IPS-11a (cell line): Measurements from ENCODE around the gene RASGRF1.

ENCODE experiments used
- H3K4me3 ChIP-seq: one replicate; pipeline ENCODE4 v1.5.1; 2013; ENCODE audit warnings: low read depth, low read length, control low read depth

RASGRF1 gene

DNA sequence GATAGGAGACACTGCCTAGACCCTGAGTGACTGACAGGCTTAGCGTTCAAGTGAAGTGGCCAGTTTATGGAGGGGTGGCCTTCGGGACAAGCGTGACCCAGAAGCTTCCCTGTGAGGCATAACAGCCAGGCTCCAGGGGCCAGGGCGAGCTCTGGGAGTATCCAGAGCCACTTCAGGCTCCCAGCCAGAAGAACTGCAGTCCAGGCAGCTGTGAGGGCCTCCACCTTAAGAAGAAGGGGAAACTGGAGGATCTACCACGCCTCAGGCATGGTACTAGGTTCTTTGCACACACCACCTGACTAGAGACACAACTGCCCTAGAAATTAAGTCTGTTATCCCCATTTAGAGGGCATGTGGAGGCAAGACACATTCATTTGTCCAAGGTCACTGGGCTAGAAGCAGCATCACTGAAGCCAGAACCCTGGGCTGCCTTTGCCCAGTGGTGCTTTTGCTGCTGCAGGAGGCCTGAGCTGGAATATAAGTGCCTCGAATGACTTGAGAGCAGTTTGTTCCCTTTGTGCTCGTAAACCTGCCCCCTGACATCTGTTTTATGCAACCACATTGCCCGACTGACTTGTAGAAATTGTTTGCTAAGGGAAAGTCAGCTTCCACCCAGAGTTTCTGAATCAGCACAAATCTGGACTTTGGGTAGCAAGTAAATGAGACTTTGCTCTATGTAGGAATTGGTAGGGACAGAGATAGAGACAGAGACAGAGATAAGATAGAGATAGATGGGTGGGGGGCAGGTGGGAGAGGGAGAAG, 23.3 kb downstream of the RASGRF1 start:
- H3K4me3 ChIP-seq, result no peak overlapping the region

DNA sequence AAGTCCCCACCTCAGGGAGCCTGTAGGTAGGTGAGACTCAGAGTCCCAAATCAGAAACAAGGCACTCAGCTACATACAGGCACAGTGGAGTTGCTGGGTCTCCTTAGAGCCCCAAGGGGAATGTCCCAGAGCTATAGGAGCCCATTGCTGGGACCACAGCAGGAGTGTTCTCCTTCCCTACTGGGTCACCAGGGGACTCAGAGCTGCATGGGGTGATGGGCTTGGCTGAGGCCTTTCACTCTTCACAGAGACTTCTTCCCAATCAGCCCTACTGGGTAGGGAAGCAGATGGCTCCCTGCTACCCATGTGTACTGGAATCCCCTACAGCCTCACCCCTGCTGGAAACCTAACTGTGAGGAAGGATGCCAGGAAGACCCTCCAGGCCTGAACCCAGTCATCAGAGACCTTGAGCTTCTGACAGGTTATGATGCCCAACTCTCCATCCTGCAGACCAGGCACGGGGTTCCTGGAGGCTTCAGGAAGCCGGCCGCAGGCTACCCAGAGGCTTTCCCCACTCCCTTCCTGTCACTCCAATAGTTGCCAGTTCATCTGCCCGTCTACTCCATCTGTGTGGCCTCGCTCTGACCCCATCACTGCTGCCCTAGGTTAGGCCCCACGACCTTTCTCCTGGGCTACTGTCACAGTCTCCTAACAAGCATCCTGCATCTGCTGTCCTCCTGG, 24.0 kb downstream of the RASGRF1 start:
- H3K4me3 ChIP-seq, result no peak overlapping the region

DNA sequence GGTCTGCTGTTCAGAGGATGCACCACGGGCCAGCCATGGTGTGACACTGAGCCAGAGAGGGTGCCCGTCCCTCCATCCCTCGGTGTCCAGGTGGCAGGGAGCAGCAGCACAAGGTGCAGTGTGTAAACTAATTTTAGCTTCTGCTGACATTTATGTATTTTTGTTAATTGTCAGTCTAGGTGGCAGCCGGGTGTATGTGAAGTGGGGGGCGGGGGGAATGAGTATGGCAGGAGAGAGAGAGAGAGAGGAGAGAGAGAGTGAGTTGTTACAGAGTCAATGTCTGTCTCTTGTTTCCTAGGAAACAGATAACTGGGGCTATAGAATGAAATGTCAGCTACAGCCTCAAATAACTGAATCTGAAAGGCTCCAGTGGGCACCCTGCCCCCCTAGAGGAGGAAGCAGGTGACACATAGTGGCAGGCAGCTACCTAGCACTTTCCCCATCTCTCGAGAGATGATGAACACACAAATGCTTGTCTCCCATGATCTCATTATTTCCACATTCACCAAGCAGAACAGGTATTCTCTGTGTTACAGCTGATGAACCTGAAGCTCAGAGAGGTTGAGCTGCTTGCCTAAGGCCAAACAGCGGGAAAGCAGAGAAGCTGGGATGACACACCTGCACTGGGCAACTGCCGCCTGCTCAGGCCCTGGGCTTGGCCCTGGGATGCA, 24.7 kb downstream of the RASGRF1 start:
- no peak overlapping the region for H3K4me3 ChIP-seq

DNA sequence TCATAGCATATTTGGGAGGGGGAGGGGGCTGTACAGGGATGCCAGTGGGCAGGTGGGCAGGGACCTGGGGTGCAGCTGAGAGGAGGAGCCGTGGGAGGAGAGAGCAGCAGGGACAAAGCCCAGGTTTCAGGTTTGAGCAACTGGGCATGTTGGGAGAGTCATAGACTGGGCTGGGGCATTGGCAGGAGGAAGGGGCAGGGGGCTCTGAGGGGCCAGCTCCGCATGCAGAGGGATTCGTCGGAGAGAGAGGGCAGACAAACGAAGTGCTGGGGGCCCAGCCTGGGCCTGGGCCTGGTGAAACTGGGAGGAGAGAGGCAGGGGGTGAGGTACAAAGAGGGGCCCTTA, 25.2 kb downstream of the RASGRF1 start:
- H3K4me3 ChIP-seq, result no peak overlapping the region

DNA sequence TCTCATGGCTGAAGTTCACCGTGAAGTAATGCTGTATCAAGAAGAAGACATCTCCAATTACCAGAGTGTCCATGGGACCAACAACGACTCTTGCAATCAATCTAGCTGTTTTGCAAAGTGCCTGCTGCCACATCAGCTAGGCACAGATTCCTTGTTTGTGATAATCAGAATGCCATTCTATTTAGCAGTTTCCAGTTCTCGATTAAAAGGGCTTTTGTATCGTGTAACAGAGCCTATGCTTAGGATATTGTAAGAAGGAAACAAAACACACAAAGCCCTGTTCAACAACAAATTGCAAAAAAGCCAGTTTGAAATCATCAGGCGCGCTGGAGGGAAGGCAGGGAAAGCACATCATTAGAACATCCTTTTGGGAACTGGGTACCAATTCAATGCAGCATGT, 26.1 kb downstream of the RASGRF1 start:
- no peak overlapping the region for H3K4me3 ChIP-seq

DNA sequence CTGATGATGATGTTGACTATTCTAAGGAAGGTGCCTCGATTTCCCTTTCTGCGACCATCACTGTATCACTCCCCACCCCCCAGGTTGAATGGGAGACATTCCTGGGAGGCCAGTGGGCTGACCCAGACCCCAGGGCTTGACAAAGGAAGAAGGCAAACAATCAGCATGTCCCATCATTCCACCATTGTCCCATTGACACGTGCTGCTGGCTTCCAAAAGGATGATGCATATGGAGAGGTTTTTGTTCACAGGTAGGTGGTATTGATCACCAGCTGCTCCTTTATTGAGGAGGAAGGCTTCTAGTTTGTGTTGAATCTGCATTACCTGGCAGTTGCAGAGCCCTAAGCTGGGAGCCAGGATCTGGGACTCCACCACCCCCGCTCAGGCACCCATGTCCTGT, 30.4 kb downstream of the RASGRF1 start:
- H3K4me3 ChIP-seq, result no peak overlapping the region

DNA sequence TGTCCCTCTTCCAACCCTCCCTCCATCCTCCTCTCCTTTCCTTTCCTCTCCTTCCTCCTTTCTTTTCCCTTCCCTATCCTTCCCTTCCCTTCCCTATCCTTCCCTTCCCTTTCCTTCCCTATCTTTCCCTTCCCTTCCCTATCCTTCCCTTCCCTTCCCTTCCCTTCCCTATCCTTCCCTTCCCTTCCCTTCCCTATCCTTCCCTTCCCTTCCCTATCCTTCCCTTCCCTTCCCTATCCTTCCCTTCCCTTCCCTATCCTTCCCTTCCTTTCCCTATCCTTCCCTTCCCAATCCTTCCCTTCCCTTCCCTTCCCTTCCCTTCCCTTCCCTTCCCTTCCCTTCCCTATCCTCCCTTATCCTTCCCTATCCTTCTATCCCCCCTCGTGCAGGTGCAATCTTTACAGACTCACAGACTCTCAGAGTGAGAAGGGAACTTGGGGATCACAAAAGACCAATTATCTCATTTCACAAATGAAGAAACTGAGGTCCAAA, 31.5 kb downstream of the RASGRF1 start:
- H3K4me3 ChIP-seq, result no peak overlapping the region

DNA sequence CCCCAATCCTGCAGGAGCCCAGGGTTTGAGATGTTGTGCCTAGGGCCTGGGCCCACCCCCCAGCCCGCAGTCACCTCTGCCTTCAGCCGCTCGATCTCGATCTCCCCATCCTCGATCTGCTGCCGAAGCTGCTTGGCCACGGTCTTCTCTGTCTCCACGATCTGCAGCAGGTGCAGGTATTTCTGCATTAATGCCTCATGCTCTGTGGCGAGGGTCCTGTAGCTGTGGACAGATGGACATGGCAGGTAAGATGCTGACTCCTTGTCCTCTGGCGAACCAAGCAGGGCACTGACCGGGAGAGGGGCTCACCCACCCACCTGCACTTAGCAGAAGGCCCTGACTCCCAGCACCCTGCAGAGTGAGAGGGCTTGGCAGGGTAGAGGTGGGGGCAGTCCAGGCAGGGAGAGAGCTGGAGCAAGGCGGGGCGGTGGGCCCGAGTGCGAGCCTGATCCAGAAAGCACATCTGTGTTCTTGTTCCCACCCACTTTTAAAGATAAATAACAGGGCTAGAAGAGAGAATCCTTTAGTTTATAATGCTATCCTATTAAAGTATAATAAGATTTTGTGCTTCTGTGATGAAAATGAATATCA, 32.2 kb downstream of the RASGRF1 start:
- no peak overlapping the region for H3K4me3 ChIP-seq

DNA sequence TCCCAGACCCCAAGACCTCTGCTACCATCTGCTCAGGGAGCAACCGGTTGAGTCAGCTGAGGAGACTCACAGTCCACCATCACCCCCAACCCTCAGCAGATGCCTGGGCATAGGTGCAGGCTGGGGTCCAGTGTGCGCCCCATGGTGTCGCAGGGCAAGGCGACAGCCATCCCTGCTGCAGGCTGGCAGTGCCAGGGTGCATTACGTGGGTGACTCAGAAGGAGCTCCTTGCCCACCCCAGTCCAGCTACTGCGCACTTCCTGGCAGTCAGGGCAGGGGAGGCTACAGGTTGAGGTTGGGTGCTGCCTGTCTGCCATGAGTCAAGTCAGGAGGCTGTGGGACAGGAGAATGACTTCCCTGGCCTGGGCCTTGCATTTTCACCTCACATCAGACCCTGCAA, 33.5 kb downstream of the RASGRF1 start:
- H3K4me3 ChIP-seq, result no peak overlapping the region

DNA sequence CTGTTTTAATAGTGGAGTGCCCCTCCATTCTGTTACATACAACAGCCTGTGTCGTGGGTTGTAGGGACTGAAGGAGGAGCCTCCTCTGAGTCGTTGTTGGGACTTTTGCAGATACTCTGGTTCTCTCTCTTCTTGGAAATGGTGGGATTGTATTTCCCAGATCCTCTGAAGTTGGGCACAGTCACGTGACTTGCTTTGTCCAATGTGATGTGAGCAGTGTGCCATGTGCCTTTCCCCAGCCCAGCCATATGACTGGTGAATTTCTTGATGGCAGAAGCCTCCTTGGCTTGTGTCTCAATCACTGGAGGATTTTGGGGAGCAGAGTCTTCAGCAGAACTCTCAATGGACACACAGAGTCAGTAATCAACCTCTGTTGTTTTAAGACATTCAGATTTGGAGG, 36.2 kb downstream of the RASGRF1 start:
- H3K4me3 ChIP-seq, result no peak overlapping the region

DNA sequence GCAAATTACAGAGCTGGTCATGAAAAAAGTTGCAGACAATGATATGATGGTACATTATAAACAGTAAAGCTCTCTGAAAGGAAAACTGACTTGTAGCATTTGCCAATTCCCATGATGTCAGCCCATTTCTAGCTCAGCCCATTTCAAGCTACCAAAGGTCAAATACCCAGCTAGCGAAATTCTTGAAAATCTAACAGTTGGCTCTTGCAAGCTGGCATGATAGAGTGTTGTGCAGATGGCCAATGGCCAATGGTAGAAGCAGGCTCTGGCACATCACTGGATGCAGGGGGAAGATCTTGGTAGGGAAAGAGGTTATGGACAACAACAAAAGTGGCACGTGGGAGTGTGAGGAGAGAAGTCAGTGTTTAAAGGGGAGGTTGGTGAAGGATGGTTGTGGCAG, 36.7 kb downstream of the RASGRF1 start:
- no peak overlapping the region for H3K4me3 ChIP-seq

DNA sequence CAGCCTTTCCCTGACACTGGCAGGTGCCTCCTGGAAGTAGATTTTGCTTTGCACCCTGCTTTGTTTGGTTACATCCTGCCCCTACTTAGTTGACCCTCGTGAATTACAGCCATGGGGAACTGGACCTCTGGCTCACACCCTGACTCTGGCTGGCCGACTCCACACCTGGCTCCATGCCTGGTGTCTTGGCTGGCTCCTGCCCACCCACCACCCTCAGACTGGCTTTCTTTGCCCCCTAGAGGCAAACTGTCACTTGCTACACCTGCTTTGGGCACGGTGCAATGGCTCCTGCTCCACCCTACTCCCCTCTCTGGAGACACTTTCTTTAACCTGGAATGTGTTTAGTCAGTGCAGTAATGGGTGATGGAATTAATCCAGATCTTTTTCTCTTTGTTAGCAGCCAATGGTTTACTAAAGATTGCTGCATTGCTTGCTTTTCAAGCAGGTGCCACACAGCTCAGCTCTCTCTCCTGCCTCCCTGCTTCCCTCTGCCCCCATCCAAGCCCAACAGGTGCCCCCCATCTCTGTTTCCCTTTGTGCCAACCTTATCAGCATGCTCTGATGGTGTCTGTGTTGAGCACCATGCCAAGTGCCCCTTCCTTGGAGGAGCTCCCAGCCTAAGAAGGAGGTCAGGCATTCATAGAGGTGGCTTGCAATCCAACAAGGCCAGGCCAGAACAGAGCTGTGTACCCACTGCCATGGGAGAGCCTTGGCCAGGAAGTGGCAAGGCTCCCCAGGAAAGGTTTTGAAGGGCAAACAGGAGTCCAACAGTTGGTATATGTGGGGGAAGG, 38.4 kb downstream of the RASGRF1 start:
- no peak overlapping the region for H3K4me3 ChIP-seq

DNA sequence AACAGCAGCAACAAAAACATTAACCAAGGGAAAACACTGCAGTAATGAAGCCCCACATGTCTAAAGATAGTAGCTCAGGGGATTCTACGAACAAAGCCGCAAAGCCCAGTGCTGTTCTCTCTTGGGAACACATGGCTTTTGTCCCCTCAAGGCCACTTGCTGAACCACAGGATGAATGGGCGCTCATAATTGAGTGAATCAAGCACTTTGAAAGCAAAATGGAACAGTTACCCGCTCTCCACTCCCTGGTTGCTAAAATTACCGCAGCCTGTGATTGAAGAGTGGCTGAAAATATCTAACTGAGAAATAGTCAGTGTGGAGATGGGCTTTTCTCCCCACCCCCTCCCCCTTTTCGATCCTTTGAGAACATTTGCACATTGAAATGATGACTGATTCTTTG, 39.6 kb downstream of the RASGRF1 start:
- no peak overlapping the region for H3K4me3 ChIP-seq

DNA sequence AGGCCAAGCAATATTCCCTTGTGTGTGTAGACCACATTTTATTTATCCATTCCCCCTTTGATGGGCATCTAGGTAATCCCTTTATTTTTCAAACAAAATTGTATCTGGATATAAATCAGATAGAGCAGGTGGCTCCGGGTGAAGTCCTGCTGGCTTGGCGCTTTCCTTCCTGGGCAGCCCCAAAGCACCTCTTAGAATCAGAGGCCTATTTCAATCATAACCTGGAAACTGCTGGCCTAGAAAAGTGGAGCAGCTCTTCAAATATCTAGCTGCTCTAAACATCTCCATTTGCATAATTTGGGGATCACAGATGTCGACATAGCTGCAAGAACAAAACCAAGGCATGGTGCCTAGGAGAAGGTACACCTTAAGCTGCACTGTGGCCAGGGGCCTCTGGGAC, 40.2 kb downstream of the RASGRF1 start:
- H3K4me3 ChIP-seq, result no peak overlapping the region

DNA sequence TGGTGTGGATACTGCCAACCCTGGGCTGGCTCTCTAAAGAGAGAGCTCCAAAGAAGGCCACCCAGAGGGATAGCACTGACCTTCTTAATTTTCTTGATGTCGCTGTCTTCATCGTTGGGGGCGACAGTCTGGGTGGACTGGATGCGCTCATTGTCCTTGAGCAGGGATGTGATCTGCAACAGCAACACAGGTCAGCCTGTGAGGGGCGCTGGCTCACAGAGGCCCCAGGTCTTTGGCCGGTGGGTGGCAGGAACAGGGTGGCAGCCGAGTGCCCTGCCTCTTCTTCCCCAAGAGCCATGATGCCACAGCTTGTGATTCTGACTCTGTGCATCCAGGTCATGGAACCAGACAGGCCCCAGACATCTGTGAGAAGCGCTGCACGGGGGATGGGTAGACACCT, 41.2 kb downstream of the RASGRF1 start:
- H3K4me3 ChIP-seq, result no peak overlapping the region

DNA sequence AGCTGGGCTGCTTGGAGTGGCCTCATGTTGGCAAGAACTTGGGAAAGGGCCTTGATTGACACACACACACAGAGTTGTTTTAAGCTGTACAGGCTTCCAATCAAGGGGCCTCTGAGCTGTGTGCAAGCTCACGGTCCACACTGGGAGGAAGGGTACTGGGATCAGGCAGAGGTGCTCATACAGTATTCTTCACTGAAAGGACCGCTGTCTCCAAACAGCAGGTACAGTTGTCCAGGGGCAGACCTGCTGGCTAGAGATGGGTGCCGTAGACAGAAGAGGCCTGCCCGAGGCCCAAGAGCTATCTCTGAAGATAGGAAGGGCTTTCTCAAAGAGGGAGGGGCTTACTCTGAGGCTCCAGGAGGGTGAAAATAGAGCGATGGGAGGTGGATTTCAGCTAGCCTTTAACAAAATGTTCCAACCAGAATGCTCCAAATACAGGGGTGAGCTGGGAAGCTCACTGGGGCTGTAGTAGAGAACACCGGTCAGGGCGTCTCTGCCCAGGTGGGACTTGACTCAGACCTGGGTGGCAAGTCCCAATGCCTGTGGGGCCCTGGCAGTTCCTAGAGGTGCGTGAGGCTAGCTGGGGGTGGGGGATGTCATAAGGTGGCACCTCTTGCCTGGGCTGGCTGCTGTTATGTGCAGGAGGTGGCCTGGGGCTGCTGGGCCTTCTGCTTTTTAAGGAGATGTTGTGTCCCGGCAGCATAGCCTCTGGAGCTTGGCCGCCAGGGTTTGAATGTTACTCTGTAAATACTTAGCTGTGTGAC, 42.7 kb downstream of the RASGRF1 start:
- no peak overlapping the region for H3K4me3 ChIP-seq

DNA sequence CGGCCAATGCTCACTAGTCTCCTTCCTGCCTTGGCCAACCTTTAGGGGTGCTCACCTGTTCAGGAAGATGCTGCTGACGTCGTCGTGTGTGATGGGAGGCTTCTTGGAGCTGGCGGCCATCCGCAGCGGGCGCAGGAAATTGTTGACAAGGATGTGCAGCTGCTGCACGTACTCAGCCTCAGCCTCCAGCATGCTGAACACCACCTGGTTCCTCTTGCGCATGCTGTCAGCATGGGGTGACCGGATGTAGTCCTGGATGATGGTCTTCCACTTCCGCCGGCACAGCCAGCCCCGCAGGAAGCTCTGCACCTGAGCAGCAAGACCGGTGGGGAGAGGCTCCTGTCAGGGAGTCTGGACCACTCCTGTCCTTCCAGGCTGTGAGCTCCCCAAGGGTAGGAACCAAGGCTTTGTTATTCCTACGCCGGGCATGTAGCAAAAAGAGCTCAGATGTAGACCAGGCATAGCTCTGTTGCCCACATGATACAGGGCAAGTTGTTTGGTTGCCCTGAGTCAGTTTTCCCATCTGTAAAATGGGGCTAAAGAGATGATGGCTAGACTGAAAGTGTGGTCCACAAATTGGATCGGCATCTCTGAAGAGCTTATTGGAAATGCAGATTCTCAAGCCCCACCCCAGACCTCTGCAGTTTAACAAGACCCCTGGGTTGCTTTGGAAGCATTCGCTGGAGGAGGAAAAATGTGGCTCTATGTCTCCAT, 43.7 kb downstream of the RASGRF1 start:
- no peak overlapping the region for H3K4me3 ChIP-seq

DNA sequence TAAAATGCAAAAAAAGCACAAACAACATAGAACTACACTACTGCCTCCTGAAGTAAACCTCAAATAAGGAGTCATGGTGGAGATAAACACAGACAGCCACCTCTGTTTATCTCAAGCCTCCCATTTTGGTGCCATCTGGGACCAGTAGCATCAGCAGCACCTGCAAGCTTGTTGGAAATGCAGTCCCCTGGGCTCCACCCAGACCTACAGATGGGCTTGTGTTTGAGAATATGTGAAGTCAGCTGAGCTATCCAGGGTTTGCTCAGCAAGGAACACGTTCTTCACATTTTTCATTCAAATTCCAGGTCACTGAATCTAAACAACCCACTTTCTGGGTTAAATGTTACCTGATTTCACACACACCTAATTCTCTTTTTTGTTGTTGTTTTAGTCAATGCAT, 45.5 kb downstream of the RASGRF1 start:
- no peak overlapping the region for H3K4me3 ChIP-seq

DNA sequence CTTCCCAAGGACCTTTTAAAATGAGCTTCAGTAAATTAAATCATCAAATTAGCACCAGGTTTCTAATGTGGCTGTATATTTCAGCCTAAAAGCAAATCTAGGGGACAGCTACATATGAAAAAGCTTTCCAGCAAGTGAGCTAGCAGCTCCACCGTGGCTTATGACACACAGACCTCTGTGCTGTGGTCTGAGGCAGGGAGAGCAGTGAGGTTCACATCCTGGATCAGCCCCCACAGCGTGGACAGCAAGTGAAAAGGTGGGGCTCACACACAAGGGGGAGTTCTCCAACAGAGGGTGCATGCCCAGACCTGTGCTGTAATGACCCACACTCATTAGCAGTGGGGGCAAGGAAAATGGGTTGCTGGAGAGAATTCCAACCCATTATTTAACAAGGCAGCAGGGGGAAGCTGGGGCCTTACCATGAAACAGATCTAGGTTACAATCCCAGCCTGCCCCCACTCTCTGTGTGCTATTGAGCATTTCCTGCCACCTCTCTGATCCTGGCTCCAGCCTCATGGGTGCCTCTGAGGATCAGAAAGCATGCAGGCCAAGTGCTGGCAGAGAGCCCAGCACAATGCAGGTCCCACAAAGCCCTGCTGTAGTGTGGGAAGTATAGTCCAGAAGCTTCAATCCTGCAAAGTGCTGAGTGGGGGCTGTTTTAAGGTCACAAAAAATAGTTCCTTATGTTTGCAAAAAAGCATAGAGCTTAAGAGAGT, 48.2 kb downstream of the RASGRF1 start:
- H3K4me3 ChIP-seq, result no peak overlapping the region
